ENCODE measurements around the gene BCR.

BCR gene

DNA sequence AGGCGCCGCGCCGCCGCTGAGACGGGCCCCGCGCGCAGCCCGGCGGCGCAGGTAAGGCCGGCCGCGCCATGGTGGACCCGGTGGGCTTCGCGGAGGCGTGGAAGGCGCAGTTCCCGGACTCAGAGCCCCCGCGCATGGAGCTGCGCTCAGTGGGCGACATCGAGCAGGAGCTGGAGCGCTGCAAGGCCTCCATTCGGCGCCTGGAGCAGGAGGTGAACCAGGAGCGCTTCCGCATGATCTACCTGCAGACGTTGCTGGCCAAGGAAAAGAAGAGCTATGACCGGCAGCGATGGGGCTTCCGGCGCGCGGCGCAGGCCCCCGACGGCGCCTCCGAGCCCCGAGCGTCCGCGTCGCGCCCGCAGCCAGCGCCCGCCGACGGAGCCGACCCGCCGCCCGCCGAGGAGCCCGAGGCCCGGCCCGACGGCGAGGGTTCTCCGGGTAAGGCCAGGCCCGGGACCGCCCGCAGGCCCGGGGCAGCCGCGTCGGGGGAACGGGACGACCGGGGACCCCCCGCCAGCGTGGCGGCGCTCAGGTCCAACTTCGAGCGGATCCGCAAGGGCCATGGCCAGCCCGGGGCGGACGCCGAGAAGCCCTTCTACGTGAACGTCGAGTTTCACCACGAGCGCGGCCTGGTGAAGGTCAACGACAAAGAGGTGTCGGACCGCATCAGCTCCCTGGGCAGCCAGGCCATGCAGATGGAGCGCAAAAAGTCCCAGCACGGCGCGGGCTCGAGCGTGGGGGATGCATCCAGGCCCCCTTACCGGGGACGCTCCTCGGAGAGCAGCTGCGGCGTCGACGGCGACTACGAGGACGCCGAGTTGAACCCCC, 798 bp downstream of the BCR start:
- TF ChIP-seq TAF1 (IDR thresholded peaks at IDR 0.05; ENCODE audit: borderline replicate concordance, low read depth, low read length): no peak
- TF ChIP-seq POLR2A (IDR thresholded peaks at IDR 0.05; ENCODE audit: low read depth, low read length): no peak
- TF ChIP-seq POLR2AphosphoS5 (IDR thresholded peaks at IDR 0.05; ENCODE audit: low read depth, low read length): no peak
- FAIRE-seq (no peak), DNase-seq (ENCODE audit: insufficient read length) (no peak)

DNA sequence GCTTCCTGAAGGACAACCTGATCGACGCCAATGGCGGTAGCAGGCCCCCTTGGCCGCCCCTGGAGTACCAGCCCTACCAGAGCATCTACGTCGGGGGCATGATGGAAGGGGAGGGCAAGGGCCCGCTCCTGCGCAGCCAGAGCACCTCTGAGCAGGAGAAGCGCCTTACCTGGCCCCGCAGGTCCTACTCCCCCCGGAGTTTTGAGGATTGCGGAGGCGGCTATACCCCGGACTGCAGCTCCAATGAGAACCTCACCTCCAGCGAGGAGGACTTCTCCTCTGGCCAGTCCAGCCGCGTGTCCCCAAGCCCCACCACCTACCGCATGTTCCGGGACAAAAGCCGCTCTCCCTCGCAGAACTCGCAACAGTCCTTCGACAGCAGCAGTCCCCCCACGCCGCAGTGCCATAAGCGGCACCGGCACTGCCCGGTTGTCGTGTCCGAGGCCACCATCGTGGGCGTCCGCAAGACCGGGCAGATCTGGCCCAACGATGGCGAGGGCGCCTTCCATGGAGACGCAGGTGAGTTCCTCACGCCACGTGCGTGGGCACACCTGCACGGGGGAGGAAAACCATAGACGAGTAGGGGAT, 1.5 kb downstream of the BCR start:
- no peak for FAIRE-seq
- DNase-seq (ENCODE audit: insufficient read length): no peak
- TF ChIP-seq POLR2A (IDR thresholded peaks at IDR 0.05; ENCODE audit: low read depth, low read length): no peak

DNA sequence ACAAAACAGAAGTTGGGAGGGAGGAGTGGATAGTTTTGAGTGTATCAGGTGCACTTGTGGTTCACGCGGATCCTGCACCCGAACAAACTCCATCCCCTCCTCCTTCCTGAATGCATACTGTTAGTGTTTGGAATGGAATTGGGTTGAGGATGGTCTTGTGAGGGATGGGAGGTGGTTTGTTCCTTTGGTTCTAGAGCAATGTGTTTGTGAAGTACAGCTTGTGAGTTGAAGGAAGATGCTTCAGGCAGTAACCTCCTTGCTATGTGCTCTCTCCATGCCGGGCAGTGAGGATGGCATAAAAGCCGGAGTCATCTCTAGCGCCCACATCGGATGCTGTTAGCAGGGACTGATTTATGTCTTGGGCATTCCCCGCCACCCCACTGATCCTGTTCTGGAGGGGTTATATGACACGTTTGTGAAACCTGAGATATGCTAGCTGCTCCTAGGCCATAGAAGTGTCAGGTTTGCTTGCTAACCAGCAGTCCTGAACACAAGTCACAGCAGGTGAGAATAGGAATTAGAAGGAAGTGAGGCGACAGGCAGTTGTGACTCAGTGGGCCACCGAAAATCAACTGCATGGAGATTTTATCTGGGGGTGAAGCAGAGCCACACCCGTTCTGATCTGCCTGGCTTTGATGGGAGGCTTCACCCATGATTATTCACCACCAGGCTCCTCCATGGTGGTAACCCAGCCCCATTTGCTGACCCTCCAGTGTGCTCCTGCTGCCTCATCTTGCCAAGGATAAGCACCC, 2.2 kb downstream of the BCR start:
- peak; percentile 67 for FAIRE-seq
- no peak for TF ChIP-seq POLR2AphosphoS5 (IDR thresholded peaks at IDR 0.05; ENCODE audit: low read depth, low read length)
- 0 out of 2 replicates have a peak, but pooled peaks have one; percentile 28 for TF ChIP-seq POLR2A (IDR thresholded peaks at IDR 0.05; ENCODE audit: low read depth, low read length)
- no peak for DNase-seq (ENCODE audit: insufficient read length)

DNA sequence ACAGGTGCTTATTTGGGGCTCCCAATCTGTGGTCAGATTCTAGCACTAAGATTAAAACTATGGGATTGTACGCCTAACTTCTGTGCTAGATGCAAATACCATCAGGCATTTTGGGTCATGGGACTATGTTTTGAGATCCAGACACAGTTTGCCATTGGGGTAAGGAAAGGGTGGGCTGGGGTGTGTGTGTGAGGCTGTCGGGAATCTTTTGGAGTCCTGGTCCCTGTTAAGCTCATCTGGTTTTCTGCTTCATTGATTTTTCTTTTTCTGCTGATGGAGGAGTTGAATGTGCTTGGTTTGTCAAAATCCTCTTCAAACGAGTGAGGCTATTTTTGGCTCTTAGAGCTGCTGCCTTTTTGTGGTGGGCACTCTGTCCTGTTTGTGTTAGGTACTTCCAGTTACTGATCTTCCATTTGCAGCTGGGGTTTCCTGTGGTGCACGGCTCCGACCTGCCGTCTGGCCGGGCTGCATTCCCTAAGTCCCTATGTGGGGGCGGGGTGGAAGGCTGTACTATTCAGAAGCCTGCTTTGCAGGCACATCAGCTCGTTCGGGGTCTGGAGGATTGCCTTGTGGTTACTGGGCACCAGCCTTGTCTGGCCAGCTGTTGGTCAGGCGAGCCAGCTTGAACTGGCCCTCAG, 2.9 kb downstream of the BCR start:
- TF ChIP-seq POLR2AphosphoS5 (IDR thresholded peaks at IDR 0.05; ENCODE audit: low read depth, low read length) (no peak), TAF1 (IDR thresholded peaks at IDR 0.05; ENCODE audit: borderline replicate concordance, low read depth, low read length) (no peak), POLR2A (IDR thresholded peaks at IDR 0.05; ENCODE audit: low read depth, low read length) (no peak)
- DNase-seq (ENCODE audit: insufficient read length) (no peak), FAIRE-seq (no peak)

DNA sequence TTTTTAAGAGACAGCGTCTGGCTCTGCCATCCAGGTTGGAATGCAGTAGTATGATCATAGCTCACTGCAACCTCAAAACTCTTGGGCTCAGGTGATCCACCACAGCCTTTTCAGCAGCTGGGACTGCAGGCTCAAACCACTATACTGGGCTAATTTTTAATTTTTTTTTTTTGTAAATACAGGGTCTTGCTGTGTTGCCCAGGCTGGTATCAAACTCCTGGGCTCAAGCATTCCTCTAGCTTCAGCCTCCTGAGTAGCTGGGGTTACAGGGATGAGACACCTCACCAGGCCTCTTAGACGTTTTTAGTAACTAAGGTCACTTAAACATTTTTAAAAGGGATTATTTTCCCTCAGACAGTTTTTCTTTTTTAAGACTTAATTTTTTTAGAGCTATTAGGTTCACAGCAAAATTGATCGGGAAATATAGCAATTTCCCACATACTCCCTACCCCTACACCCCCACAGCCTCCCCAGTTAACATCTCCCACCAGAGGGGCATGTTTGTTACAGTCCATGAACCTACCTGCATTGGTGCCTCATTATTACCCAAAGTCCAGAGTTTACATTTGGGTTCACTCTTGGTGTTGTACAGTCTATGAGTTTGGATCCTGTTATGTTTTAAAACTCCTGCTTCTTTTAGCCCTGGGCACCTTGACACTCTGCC, 3.9 kb downstream of the BCR start:
- TF ChIP-seq POLR2AphosphoS5 (IDR thresholded peaks at IDR 0.05; ENCODE audit: low read depth, low read length): no peak
- FAIRE-seq (peak; percentile 21), DNase-seq (ENCODE audit: insufficient read length) (no peak)

DNA sequence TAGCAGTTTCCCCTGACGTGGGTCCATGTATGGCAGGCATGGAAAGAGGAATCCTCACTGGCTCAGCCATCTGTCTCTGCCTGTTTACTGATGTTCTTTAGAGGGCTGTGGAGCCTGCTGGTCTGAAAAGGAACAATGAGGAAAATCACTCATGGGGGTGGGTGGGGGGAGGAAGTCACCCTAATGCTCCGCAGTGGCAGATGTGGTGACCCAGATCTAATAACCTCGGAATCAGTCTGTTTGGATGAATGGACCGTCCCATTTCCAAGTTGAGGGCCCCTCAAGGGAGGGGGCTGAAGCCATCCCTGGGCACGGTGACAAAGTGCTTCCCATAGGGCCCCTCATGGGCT, 4.4 kb downstream of the BCR start:
- TF ChIP-seq POLR2A (IDR thresholded peaks at IDR 0.05; ENCODE audit: low read depth, low read length) (no peak), POLR2AphosphoS5 (IDR thresholded peaks at IDR 0.05; ENCODE audit: low read depth, low read length) (no peak), TAF1 (IDR thresholded peaks at IDR 0.05; ENCODE audit: borderline replicate concordance, low read depth, low read length) (no peak)
- DNase-seq (ENCODE audit: insufficient read length) (no peak), FAIRE-seq (no peak)

DNA sequence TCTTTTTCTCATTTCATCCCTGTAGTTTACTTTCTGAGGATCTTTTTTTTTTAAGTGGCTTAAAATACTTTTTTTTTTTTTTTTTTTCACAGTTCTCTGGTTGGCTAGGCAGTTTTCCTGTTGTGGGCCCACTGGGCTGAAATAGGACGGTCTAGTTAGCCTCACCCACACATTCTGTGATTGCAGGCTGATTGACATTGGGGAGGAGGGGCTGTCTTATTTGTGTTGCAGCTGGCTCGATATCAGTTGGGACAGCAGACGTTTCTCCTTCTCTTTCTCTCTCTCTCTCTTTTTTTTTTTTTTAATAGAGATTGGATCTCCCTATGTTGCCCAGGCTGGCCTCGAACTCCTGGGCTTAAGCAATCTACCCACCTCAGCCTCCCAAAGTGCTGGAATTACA, 6.9 kb downstream of the BCR start:
- no peak for DNase-seq (ENCODE audit: insufficient read length)
- FAIRE-seq: no peak
- TF ChIP-seq POLR2AphosphoS5 (IDR thresholded peaks at IDR 0.05; ENCODE audit: low read depth, low read length) (no peak), POLR2A (IDR thresholded peaks at IDR 0.05; ENCODE audit: low read depth, low read length) (no peak), TAF1 (IDR thresholded peaks at IDR 0.05; ENCODE audit: borderline replicate concordance, low read depth, low read length) (no peak)

DNA sequence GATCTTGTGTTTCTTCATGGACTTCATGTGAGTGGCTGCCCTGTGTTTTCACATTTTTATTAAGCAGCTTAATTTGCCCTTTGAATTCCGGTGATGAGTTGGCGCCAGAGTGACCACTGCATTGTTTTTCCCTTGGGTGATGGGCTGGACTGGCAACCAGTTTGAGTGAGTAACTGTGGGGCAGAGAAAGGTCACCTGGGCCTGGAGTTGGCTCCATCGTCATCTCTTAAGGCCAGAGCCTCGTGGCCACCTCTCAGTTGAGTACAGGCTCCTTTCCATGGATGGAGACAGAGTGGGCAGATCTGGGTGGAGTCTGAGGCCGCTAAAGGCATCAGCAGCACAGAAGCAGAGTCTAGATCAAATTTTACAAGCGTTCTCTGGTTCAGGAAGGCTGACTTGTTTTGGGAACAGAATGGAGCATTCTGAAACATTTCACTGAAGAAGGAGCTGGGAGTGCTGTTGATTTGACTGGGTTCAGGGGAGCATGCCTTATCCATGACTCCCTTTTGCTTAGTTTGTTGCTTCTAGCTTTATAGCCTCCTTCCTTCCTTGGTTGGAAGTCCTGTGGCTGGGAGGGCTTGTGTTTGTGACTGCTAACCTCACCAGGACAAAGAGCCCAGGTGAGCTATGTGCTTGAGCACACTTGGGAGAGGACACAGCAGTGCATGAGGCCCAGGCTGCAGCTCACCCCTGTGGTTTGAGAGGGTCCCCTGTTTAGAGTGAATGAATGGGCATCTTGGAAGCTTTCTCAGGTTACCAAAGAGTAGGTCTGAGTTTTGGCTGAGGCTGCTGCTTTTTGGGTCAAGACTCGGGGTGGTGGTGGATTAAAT, 7.8 kb downstream of the BCR start:
- no peak for DNase-seq (ENCODE audit: insufficient read length)
- TF ChIP-seq POLR2AphosphoS5 (IDR thresholded peaks at IDR 0.05; ENCODE audit: low read depth, low read length) (no peak), TAF1 (IDR thresholded peaks at IDR 0.05; ENCODE audit: borderline replicate concordance, low read depth, low read length) (no peak), POLR2A (IDR thresholded peaks at IDR 0.05; ENCODE audit: low read depth, low read length) (no peak)
- no peak for FAIRE-seq

DNA sequence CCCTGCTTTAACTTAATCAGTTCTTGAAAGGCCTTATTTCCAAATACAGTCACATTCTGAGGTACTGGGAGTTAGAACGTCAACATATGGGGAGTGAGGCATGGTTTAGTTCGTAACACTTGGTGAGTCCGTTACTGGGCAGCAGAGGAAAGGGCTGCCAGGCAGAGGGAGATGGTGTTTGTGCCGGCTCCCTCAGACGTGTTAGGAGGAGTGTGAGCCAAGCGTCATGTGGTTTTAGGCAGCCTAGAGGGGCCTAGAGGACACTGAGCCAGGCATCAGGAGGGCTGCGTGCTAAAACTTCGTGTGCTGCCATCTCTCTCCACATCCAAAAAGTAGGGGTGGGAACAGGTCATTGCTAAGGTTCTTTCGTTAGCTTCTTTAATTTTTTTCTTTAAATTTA, 10.2 kb downstream of the BCR start:
- DNase-seq (ENCODE audit: insufficient read length) (no peak), FAIRE-seq (no peak)
- TF ChIP-seq POLR2A (IDR thresholded peaks at IDR 0.05; ENCODE audit: low read depth, low read length) (no peak), TAF1 (IDR thresholded peaks at IDR 0.05; ENCODE audit: borderline replicate concordance, low read depth, low read length) (no peak), POLR2AphosphoS5 (IDR thresholded peaks at IDR 0.05; ENCODE audit: low read depth, low read length) (no peak)

DNA sequence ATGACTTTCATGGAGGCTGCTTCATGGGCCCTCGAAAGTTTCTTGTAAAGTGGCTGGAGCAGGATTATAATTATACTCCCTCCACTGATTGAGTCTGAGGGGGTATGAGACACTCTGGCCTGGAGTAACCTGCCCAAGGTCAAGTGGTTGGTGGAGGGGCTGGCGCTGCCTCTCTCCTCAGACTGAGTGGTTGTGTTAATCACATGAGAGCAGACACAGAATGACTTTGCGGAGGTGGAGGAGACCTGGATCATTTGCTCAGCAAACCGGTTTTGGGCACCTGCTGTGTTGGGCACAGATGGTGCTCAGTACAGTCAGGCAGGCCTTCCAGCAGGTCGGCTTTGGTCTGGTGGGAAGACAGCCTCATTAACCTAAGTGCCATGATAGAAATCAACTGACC, 11.8 kb downstream of the BCR start:
- TF ChIP-seq POLR2AphosphoS5 (IDR thresholded peaks at IDR 0.05; ENCODE audit: low read depth, low read length): no peak
- TF ChIP-seq POLR2A (IDR thresholded peaks at IDR 0.05; ENCODE audit: low read depth, low read length): no peak
- no peak for TF ChIP-seq TAF1 (IDR thresholded peaks at IDR 0.05; ENCODE audit: borderline replicate concordance, low read depth, low read length)

More for the DNA sequence above, 11.8 kb downstream of the BCR start:
- DNase-seq (ENCODE audit: insufficient read length) (no peak), FAIRE-seq (no peak)

Measured in GM12892 (cell line).